ENCODE data around the gene CALD1.

Gene CALD1

GRCh38 chr7:134828361-134828760 is 48.9 kb downstream of the CALD1 start:
- DNase-seq = no peak

- no peak for DNase-seq
Measured at GRCh38 chr7:134829380-134829986, 50.0 kb downstream of the CALD1 start.

- no peak for DNase-seq
Measured at GRCh38 chr7:134831862-134832261, 52.4 kb downstream of the CALD1 start.

- no peak for DNase-seq
Measured at GRCh38 chr7:134832367-134832766, 52.9 kb downstream of the CALD1 start.

- DNase-seq = no peak
Measured at GRCh38 chr7:134834689-134835462, 55.4 kb downstream of the CALD1 start.

- DNase-seq = no peak
Measured at GRCh38 chr7:134835463-134835823, 56.0 kb downstream of the CALD1 start.

- no peak for DNase-seq
Measured at GRCh38 chr7:134836447-134836846, 57.0 kb downstream of the CALD1 start.

GRCh38 chr7:134839298-134839697 is 59.9 kb downstream of the CALD1 start:
- no peak for DNase-seq

GRCh38 chr7:134842062-134842461 is 62.6 kb downstream of the CALD1 start:
- DNase-seq = no peak

- no peak for DNase-seq
Measured at GRCh38 chr7:134842886-134843430, 63.5 kb downstream of the CALD1 start.

- DNase-seq = no peak
Measured at GRCh38 chr7:134844200-134844599, 64.8 kb downstream of the CALD1 start.

GRCh38 chr7:134845461-134845860 is 66.0 kb downstream of the CALD1 start:
- no peak for DNase-seq

- DNase-seq = no peak
Measured at GRCh38 chr7:134847851-134848588, 68.6 kb downstream of the CALD1 start.

- no peak for DNase-seq
Measured at GRCh38 chr7:134850066-134850465, 70.6 kb downstream of the CALD1 start.

GRCh38 chr7:134851141-134851540 is 71.7 kb downstream of the CALD1 start:
- no peak for DNase-seq

- DNase-seq = no peak
Measured at GRCh38 chr7:134852625-134853024, 73.2 kb downstream of the CALD1 start.

- DNase-seq = no peak
Measured at GRCh38 chr7:134854816-134855215, 75.4 kb downstream of the CALD1 start.

GRCh38 chr7:134855442-134855841 is 76.0 kb downstream of the CALD1 start:
- no peak for DNase-seq

- no peak for DNase-seq
Measured at GRCh38 chr7:134856091-134856490, 76.7 kb downstream of the CALD1 start.

GRCh38 chr7:134856691-134857090 is 77.3 kb downstream of the CALD1 start:
- DNase-seq = no peak

GRCh38 chr7:134857958-134858357 is 78.5 kb downstream of the CALD1 start:
- DNase-seq = no peak

GRCh38 chr7:134859783-134860182 is 80.3 kb downstream of the CALD1 start:
- DNase-seq = no peak

- peak; percentile 36 for DNase-seq
Measured at GRCh38 chr7:134865001-134865845, 85.8 kb downstream of the CALD1 start.

Data from stimulated activated CD4-positive, alpha-beta T cell treated with anti-CD3 and anti-CD28 coated beads, Interleukin-4, amount 100 ng/mL, for 24 hours (primary cell).